ENCODE data around the gene SORL1.
"Not testable (repeated sequence)": the region's sequence is repeated elsewhere in the genome, so short reads cannot be mapped to it uniquely, and the experiment has no call there.

DNA sequence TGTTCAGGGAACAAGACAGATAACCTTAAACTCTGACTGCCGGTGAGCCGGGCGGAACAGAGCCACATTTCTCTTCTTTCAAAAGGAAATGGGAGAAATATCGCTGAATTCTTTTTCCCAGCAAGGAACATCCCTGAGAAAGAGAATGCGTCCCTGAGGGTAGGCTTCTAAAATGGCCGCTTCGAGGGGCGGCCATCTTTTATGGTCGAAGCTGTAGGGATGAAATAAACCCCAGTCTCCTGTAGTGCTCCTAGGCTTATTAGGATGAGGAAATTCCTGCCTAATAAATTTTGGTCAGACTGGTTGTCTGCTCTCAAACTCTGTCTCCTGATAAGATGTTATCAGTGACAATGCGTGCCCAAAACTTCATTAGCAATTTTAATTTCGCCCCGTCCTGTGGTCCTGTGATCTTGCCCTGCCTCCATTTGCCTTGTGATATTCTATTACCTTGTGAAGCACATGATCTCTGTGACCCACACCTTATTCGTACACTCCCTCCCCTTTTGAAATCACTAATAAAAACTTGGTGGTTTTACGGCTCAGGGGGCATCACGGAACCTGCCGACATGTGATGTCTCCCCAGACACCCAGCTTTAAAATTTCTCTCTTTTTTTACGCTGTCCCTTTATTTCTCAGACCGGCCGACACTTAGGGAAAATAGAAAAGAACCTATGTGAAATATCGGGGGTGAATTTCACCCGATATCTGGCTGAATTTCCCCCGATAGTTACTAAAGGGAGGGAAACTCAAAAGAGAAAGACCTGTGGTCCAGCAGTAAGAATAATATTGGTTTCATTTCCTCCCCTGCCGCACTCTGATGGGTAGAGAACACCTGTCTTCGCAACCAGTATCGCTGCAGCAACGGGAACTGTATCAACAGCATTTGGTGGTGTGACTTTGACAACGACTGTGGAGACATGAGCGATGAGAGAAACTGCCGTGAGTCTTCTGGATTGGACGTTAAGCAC, 117.5 kb downstream of the SORL1 start:
- not testable (repeated sequence) for TF ChIP-seq POLR2A (IDR thresholded peaks at IDR 0.05; ENCODE audit: low read depth, low read length); TAF1 (IDR thresholded peaks at IDR 0.05; ENCODE audit: borderline replicate concordance, low read depth, low read length)
- peak; percentile 30; the same call in 1 of the 2 replicates for TF ChIP-seq POLR2AphosphoS5 (IDR thresholded peaks at IDR 0.05; ENCODE audit: low read depth, low read length)
